Kidney (tissue), 14 donors: ENCODE data around the gene GRAP. TPM values are rescaled to one million over a fixed set of nuclear protein-coding genes. Genes with fewer than 3 reads are reported as not detected.

Source experiments
- DNase-seq, 5 donors: peaks; one replicate each; pipeline ENCODE4 v3.0.0-alpha.2; 2013 to 2020
- FAIRE-seq: peaks from 2 replicates; lab custom pipeline; 2012; peaks lifted over from hg19 to GRCh38; lab: Jason Lieb, UNC
- H3K27ac ChIP-seq, 2 donors: one replicate each; pipeline ENCODE4 v1.7.0; 2013; ENCODE audit warnings: low read depth in 2 of 2, low read length in 2 of 2, inconsistent platforms in 1 of 2
- H3K27me3 ChIP-seq: one replicate; pipeline ENCODE4 v1.7.1; 2013; ENCODE audit warnings: low read length, inconsistent platforms; ENCODE audit not compliant: control insufficient read depth, insufficient read depth
- H3K36me3 ChIP-seq, 3 donors: one replicate each; pipeline versions ENCODE4 v1.7.0 to v1.7.1; 2013; ENCODE audit warnings: low read length in 3 of 3, control low read depth in 1 of 3, inconsistent platforms in 1 of 3; ENCODE audit not compliant: insufficient read depth in 3 of 3, control insufficient read depth in 2 of 3
- H3K4me1 ChIP-seq, 3 donors: one replicate each; pipeline versions ENCODE4 v1.7.0 to v1.7.1; 2013; ENCODE audit warnings: low read length in 3 of 3, inconsistent platforms in 1 of 3, low read depth in 1 of 3; ENCODE audit not compliant: control insufficient read depth in 2 of 3, insufficient read depth in 2 of 3
- H3K4me3 ChIP-seq, 3 donors: one replicate each; pipeline versions ENCODE4 v1.7.0 to v1.8.1; 2013; ENCODE audit warnings: low read length in 3 of 3, control low read depth in 1 of 3, inconsistent platforms in 1 of 3
- H3K9ac ChIP-seq, 3 donors: one replicate each; pipeline versions ENCODE4 v1.7.0 to v1.7.1; 2013; ENCODE audit warnings: low read length in 3 of 3, control low read depth in 1 of 3, inconsistent platforms in 1 of 3
- H3K9me3 ChIP-seq, 3 donors: one replicate each; pipeline versions ENCODE4 v1.7.0 to v1.7.1; 2013; ENCODE audit warnings: low read length in 3 of 3, control low read depth in 1 of 3, inconsistent platforms in 1 of 3; ENCODE audit not compliant: control insufficient read depth in 2 of 3, insufficient read depth in 1 of 3
- CTCF ChIP-seq: IDR thresholded peaks from 3 replicates; pipeline ENCODE4 v1.5.1; 2012; ENCODE audit warnings: mild to moderate bottlenecking, moderate library complexity, borderline replicate concordance; ENCODE audit not compliant: insufficient read depth; ENCODE audit errors: extremely low read depth
- intact Hi-C: fragments of 100-400 bp; cut with DNase I; formaldehyde crosslinking; loops from one replicate; pipeline ENCODE4 v1.11.1; 2022
- polyA plus RNA-seq: library from polyadenylated mRNA; stranded (reverse); fragments of 350-450 nt; fragmentation: Illumina TruSeq; extraction: RNeasy Lipid Tissue Mini Kit (QIAGEN cat#74804); gene quantifications from one replicate; pipeline ENCODE4 v1.2.3, GENCODE V29; 2014; ENCODE audit warnings: low read depth, low replicate concordance; ENCODE audit not compliant: insufficient read depth
- total RNA-seq: library from RNA; stranded (reverse); fragmentation: NEBNext Ultra II Directional; extraction: Animal tissue kit (Norgen Biotek cat#: 25700); gene quantifications from one replicate; pipeline ENCODE4 v1.2.1, GENCODE V29; 2021
- donor health status: control.
- donor health status: control.
- donor health status: control.
- donor health status: control.
- donor health status: control.
- donor health status: DM: yes; HTN: yes; CAD: no.
- donor health status: Normal renal cell carcinoma (clear cell type).

Gene GRAP
- total and polyA plus RNA-seq, 2 donors from 2014 or later: 7.0 to 8.4 TPM

- H3K36me3 ChIP-seq: no peaks in the 10 kb centered on the region
- intact Hi-C loops: no loop called here
- TF ChIP-seq CTCF: no peak
- no peaks in the 10 kb centered on the region for H3K27me3 ChIP-seq
- peak overlapping the region in 1 of 3 donors; percentile 26 for H3K9ac ChIP-seq
- no peak for FAIRE-seq
- no peak overlapping the region for H3K4me3 ChIP-seq
- H3K9me3 ChIP-seq: no peaks in the 10 kb centered on the region
- peak overlapping the region; percentile 54 to 76 for H3K27ac ChIP-seq
- peak in 3 of 5 donors; percentile 36 to 65 (median 43) for DNase-seq
- peaks cover 0 to 11% (median 8%) of the 10 kb centered on the region in 3 donors for H3K4me1 ChIP-seq
Observed at GRCh38 chr17:18981642-18982424, 64.9 kb downstream of the GRAP start.

GRCh38 chr17:18981335-18981641, 65.5 kb downstream of the GRAP start:
- no peaks in the 10 kb centered on the region for H3K9me3 ChIP-seq
- no peaks in the 10 kb centered on the region for H3K36me3 ChIP-seq
- peaks cover 0 to 11% (median 8%) of the 10 kb centered on the region in 3 donors for H3K4me1 ChIP-seq
- no peak overlapping the region for H3K4me3 ChIP-seq
- intact Hi-C loops: no loop called here
- H3K27me3 ChIP-seq: no peaks in the 10 kb centered on the region
- DNase-seq (no peak), FAIRE-seq (no peak)
- no peak overlapping the region for H3K9ac ChIP-seq
- H3K27ac ChIP-seq: peak overlapping the region in 1 of 2 donors; percentile 76
- no peak for TF ChIP-seq CTCF

- Histone ChIP-seq H3K4me3 (no peak overlapping the region), H3K27ac (peak overlapping the region in 1 of 2 donors; percentile 76), H3K36me3 (no peaks in the 10 kb centered on the region), H3K9me3 (no peaks in the 10 kb centered on the region), H3K9ac (no peak overlapping the region), H3K27me3 (no peaks in the 10 kb centered on the region), H3K4me1 (peaks cover 0 to 11% (median 8%) of the 10 kb centered on the region in 3 donors)
- DNase-seq (peak in 4 of 5 donors; percentile 83 to 87 (median 86)), FAIRE-seq (no peak)
- intact Hi-C loops: no loop called here
- TF ChIP-seq CTCF: no peak
Observed at GRCh38 chr17:18980682-18981334, 65.9 kb downstream of the GRAP start.
